K562 (cell line): Measurements from ENCODE around the gene LBX1.

ENCODE experiments used
- BRD4 ChIP-seq: fragments of 200-600 bp; sonication (generic); IDR thresholded peaks from 2 replicates; pipeline ENCODE4 v1.6.1; 2017; ENCODE audit warnings: inconsistent platforms
- CTCF ChIP-seq, 3 experiments: IDR thresholded peaks in 2 of 3; conservative IDR thresholded peaks in 1 of 3; 2 replicates each; pipeline ENCODE4 v1.5.1; 2011 to 2012; ENCODE audit warnings: low read length in 3 of 3, mild to moderate bottlenecking in 3 of 3, control low read depth in 2 of 3, improper control_type of control experiment in 1 of 3, inconsistent platforms in 1 of 3, low read depth in 1 of 3, mixed read lengths in 1 of 3, moderate library complexity in 1 of 3; ENCODE audit not compliant: insufficient read depth in 2 of 3
- CTCFL ChIP-seq: IDR thresholded peaks from 2 replicates; pipeline ENCODE4 v1.6.1; 2011; ENCODE audit warnings: borderline replicate concordance, low read depth, mild to moderate bottlenecking, moderate library complexity, low read length; ENCODE audit not compliant: insufficient read depth, poor library complexity, severe bottlenecking
- HNRNPUL1 ChIP-seq: fragments of 200-400 bp; formaldehyde crosslinking; IDR thresholded peaks from 2 replicates; pipeline ENCODE4 v1.6.1; 2017; ENCODE audit warnings: low read length
- LEF1 ChIP-seq: fragments of 450-650 bp; IDR thresholded peaks from 2 replicates; pipeline ENCODE4 v1.6.1; 2016; ENCODE audit warnings: mild to moderate bottlenecking
- NFXL1 ChIP-seq: fragments of 450-650 bp; formaldehyde crosslinking; IDR thresholded peaks from 2 replicates; pipeline ENCODE4 v1.4.0; 2021; ENCODE audit warnings: mild to moderate bottlenecking
- PHTF2 ChIP-seq: fragments of 250-450 bp; sonication (Bioruptor Pico); IDR thresholded peaks from 2 replicates; pipeline ENCODE4 v1.5.0; 2021; ENCODE audit warnings: mild to moderate bottlenecking
- SMAD1 ChIP-seq: fragments of 150-350 bp; IDR thresholded peaks from 2 replicates; pipeline ENCODE4 v1.6.1; 2014; ENCODE audit warnings: low read length, low read depth; ENCODE audit not compliant: partially characterized antibody
- SRSF3 ChIP-seq: fragments of 200-400 bp; formaldehyde crosslinking; IDR thresholded peaks from 2 replicates; pipeline ENCODE4 v1.6.1; 2016; ENCODE audit warnings: mild to moderate bottlenecking, low read length, moderate library complexity; ENCODE audit not compliant: insufficient read depth
- ZNF518B ChIP-seq: fragments of 250-450 bp; sonication (Bioruptor Pico); IDR thresholded peaks from 2 replicates; pipeline ENCODE4 v1.5.0; 2021; ENCODE audit warnings: mild to moderate bottlenecking, moderate library complexity
- ZNF639 ChIP-seq, 2 experiments: fragments of 200-800 bp in 1 of 2; sonication (Bioruptor generic) in 1 of 2; sonication (generic) in 1 of 2; formaldehyde crosslinking in 1 of 2; IDR thresholded peaks in 1 of 2; conservative IDR thresholded peaks in 1 of 2; 2 replicates each; pipeline versions ENCODE4 v1.5.0 to v1.6.1; 2016 to 2020; ENCODE audit warnings: missing compliant biosample characterization in 1 of 2, missing genetic modification characterization in 1 of 2, missing genetic modification reagents in 1 of 2

GRCh38 chr10:101235766-101236165 is 6.5 kb upstream of the LBX1 start:
- TF ChIP-seq NFXL1 (no peak), LEF1 (no peak), ZNF518B (CRISPR knock-in tag) (no peak), PHTF2 (CRISPR knock-in tag) (no peak), ZNF639 (CRISPR knock-in tag; conservative IDR thresholded peaks at IDR 0.05 in 1 of 2, IDR thresholded peaks at IDR 0.05 in 1 of 2) (no peak), HNRNPUL1 (no peak), SMAD1 (no peak), CTCFL (no peak), SRSF3 (no peak), CTCF (IDR thresholded peaks at IDR 0.05 in 2 of 3, conservative IDR thresholded peaks at IDR 0.05 in 1 of 3; ENCODE audit: insufficient read depth in 2 of 3, low read depth in 1 of 3, low read length in 3 of 3) (no peak), BRD4 (no peak)
